HG03520 (cell line): ENCODE measurements around the gene CD1C.
"Not testable (repeated sequence)": the region's sequence is repeated elsewhere in the genome, so short reads cannot be mapped to it uniquely, and the experiment has no call there.

ENCODE experiments used
- ATAC-seq: cut with Tn5 transposase; IDR thresholded peaks from one replicate; pipeline ENCODE4 v1.9.1; 2021; ENCODE audit warnings: mild to moderate bottlenecking, moderate library complexity; ENCODE audit not compliant: unreplicated experiment

Gene CD1C

DNA sequence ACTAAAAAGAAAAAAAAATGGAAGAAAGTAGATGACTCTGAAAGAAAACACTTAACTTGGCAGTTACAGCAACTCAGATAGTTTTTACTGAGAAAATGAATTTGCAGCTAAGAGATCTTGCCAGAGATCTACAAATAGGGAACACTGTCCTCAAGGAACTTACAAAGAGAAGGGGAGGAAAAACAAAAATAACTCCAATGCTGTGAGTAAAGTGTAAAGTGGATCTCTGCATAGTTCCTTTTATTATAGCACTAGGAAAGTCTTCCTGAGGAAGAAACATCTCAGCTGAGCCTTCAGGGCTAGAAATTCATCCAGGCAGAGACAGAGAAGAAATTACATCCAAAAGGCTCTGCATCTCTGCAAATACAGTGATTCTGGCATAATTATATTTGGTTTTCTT lies 37.8 kb downstream of the CD1C start:
- ATAC-seq = no peak

- no peak for ATAC-seq
Measured at GRCh38 chr1:158328426-158328825, 38.7 kb downstream of the CD1C start.

- ATAC-seq = no peak
Measured at GRCh38 chr1:158329300-158329699, 39.6 kb downstream of the CD1C start.

DNA sequence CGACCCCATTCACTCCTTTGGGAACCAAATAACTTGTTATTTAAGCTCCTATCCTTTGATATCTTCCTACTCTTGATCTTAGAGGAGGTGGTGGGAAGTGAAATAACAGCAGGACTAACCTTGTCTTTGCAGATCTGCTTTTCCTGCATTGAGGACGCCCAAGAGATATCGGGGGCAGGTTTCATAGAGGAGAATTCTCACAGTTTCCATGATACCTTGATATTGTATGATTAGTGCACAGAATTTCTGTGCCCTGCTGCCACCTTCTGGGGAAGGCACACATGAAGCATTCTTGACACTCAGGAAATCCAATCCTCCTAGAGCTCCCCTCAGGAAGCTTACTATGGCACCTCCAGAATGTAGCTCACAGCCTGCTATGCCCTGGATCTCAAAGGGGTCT lies 40.0 kb downstream of the CD1C start:
- no peak for ATAC-seq

DNA sequence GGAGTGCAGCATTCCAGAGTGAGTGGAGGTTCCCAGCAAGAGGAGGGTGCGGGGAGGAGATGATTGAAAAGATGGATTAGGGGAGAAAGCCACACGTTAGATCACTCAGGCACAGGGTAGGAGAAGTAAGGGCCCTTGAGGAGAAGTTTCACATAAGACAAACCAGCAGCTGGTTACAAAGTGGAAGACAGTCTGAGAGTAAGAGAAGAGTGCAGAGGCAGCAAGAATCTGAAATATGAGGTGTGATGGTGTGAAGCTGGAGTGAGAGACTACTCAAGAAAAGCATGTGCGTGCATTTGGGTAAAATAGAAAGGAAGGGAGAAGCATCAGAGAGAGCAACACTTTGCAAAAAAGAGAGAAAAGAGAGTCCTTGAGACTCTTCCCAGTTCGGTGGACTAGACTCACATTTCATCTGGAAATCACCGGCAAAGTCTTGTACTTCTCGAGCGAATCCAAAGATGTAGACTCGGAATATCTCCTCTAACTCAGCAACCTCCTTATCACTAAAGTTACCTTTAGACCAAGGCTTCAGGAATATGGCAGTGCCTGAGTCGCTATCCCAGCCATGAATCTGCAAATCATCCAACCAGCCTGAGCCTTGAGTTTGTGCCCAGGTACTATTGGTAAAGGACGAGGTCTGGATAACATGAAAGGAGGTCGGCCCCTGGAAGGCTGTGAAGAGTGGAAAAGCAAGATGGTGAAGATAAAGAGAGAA lies 40.8 kb downstream of the CD1C start:
- no peak for ATAC-seq

GRCh38 chr1:158331106-158331425 lies 41.3 kb downstream of the CD1C start:
- ATAC-seq = no peak

DNA sequence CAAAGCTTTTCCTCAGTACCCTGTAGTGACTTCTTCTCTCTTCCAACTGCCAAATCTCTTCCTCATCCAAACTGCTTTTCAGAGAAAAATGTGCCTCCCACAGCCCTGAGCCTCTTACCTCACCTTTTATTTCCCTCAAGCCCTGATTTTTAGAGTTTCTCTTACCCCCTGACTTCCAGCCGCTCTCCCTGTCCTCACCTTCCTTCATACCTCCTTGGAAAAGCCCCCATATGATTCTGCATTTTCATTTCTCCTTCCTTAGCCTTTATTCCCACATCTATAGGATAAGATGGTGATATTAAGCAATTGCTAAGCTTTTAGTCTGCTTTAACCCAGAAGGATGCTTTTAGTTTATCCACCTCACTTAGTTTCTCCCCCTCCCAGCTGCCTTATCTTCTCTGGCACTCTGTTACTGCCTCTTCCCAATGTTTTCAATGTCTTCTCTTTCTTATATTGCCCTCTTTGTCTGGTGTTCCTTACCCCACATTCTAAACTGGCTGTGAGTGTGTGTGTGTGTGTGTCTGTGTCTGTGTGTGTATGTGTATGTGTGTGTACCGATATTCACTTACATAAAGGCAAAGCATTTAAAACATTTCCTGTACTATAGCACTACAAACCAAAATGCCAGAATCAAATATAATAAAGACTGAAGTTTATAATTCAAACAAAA lies 41.9 kb downstream of the CD1C start, which contains the start of gene CD1B:
Gene CD1B (minus strand): TSS at position 51 of the 670 bp plus-strand sequence. CDS start 108 bp downstream, outside the sequence.
- no peak for ATAC-seq

GRCh38 chr1:158333405-158334155 lies 43.9 kb downstream of the CD1C start:
- no peak for ATAC-seq

DNA sequence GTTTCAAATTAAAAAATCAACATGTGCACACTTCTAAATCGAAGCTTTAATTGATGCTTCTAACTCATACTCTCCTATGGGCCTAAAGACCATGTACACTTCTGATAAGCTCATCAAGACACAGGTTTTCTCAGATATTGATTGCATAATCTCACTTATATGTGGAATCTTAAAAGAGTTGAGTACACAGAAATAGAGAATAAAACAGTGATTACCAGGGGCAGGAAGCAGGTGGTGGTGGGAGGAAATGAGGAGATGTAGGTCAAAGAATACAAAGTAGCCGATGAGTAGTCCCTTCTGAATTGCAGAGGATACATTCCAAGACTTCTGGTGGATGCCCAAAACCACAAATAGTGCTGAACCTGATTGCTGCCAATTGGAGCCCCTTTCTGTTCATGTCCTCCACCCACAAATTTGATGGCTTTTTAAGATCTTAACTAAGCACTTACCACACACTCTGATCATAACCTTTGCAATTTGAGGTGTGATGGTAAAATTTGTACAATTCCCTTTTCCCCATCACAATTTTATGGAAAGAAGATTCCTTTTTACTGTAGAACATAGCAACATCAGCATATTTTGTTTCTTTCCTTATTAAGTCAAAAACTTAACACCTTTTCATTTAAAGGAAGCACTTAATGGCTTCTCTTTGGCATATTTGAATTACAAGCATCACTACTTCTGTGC lies 44.9 kb downstream of the CD1C start:
- ATAC-seq = no peak

GRCh38 chr1:158335213-158335532 lies 45.5 kb downstream of the CD1C start:
- ATAC-seq = no peak

GRCh38 chr1:158336413-158336812 lies 46.7 kb downstream of the CD1C start:
- ATAC-seq = not testable (repeated sequence)
